ENCODE measurements around the gene GNL1. TPM values are rescaled to one million over a fixed set of nuclear protein-coding genes. Genes with fewer than 3 reads are reported as not detected.

Gene GNL1
- total RNA-seq, 3 donors from 2014 or later (not counting 1 experiment from before 2014, with no cell fraction given): 137 to 208 (median 187) TPM

- WGBS (ENCODE audit: insufficient coverage): under 1% methylated on average over 32 of the region's 33 CpGs
- TF ChIP-seq, protein P1, sequence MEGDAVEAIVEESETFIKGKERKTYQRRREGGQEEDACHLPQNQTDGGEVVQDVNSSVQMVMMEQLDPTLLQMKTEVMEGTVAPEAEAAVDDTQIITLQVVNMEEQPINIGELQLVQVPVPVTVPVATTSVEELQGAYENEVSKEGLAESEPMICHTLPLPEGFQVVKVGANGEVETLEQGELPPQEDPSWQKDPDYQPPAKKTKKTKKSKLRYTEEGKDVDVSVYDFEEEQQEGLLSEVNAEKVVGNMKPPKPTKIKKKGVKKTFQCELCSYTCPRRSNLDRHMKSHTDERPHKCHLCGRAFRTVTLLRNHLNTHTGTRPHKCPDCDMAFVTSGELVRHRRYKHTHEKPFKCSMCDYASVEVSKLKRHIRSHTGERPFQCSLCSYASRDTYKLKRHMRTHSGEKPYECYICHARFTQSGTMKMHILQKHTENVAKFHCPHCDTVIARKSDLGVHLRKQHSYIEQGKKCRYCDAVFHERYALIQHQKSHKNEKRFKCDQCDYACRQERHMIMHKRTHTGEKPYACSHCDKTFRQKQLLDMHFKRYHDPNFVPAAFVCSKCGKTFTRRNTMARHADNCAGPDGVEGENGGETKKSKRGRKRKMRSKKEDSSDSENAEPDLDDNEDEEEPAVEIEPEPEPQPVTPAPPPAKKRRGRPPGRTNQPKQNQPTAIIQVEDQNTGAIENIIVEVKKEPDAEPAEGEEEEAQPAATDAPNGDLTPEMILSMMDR (IDR thresholded peaks at IDR 0.05): no peak
- peak overlapping the region; percentile 93 to 96 for H3K27ac Mint-ChIP-seq
- peak; percentile 88 to 93 (median 88) for ATAC-seq
- no peaks in the 10 kb centered on the region for H3K27me3 Mint-ChIP-seq (ENCODE audit: low read depth in 2 of 2)
- Histone ChIP-seq H3K27me3 (ENCODE audit: control insufficient read depth, insufficient read depth, low read length) (no peaks in the 10 kb centered on the region), H3K36me3 (ENCODE audit: control insufficient read depth, insufficient read depth, low read length) (no peaks in the 10 kb centered on the region), H3K4me1 (ENCODE audit: control insufficient read depth, insufficient read depth, low read length) (peaks cover 46% of the 10 kb centered on the region), H3K9me3 (ENCODE audit: control insufficient read depth, insufficient read depth, low read length) (peaks cover 9% of the 10 kb centered on the region), H3K27ac (ENCODE audit: low read length) (peak overlapping the region; percentile 94), H3K4me3 (ENCODE audit: low read length) (peak overlapping the region; percentile 47)
- H3K4me3 Mint-ChIP-seq: peak overlapping the region; percentile 89
- no peaks in the 10 kb centered on the region for H3K9me3 Mint-ChIP-seq
- DNase-seq: peak; percentile 76 to 97
- H3K36me3 Mint-ChIP-seq: no peaks in the 10 kb centered on the region
- H3K4me1 Mint-ChIP-seq: peaks cover 37 to 38% of the 10 kb centered on the region in 2 donors
- intact Hi-C loops (cut with micrococcal nuclease): loop anchor here (1.0 to 2.0 kb wide), 2 partner anchors 17 to 27 kb away; partner anchors contain the start of gene HLA-E
These were observed 40.1 kb downstream of the GNL1 start for GRCh38 chr6:30515944-30516753.

GRCh38 chr6:30515106-30515505 lies 41.2 kb downstream of the GNL1 start:
- Mint-ChIP-seq H3K4me1 (peaks cover 45% of the 10 kb centered on the region in 2 donors), H3K27ac (peak overlapping the region; percentile 93 to 96), H3K27me3 (ENCODE audit: low read depth in 2 of 2) (no peaks in the 10 kb centered on the region), H3K9me3 (no peaks in the 10 kb centered on the region), H3K36me3 (no peaks in the 10 kb centered on the region), H3K4me3 (peak overlapping the region; percentile 89)
- Histone ChIP-seq H3K36me3 (ENCODE audit: control insufficient read depth, insufficient read depth, low read length) (no peaks in the 10 kb centered on the region), H3K4me3 (ENCODE audit: low read length) (peak overlapping the region; percentile 47), H3K4me1 (ENCODE audit: control insufficient read depth, insufficient read depth, low read length) (peaks cover 56% of the 10 kb centered on the region), H3K9me3 (ENCODE audit: control insufficient read depth, insufficient read depth, low read length) (peaks cover 9% of the 10 kb centered on the region), H3K27ac (ENCODE audit: low read length) (peak overlapping the region; percentile 94), H3K27me3 (ENCODE audit: control insufficient read depth, insufficient read depth, low read length) (no peaks in the 10 kb centered on the region)
- TF ChIP-seq, protein P1 (IDR thresholded peaks at IDR 0.05): no peak
- intact Hi-C loops (cut with micrococcal nuclease): no loop called here
- DNase-seq: no peak
- 61% methylated on average over 4 of the region's 4 CpGs for WGBS (ENCODE audit: insufficient coverage)
- no peak for ATAC-seq

DNA sequence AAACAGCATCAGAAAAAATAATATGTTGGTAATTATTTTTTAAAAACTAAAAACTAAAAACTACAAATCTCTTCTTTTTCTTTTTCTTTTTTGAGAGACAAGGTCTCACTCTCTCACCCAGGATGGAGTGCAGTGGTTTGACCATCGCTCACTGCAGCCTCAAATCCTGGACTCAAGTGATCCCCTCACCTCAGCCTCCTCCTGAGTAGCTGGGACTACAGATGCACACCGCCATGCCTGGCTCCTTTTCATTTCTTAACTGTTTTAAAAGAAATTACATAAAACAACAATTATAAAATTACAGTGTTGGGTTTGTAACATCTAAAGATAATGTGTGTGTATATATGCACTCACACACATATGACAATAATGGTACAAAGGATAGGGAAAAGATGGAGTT lies 42.8 kb downstream of the GNL1 start:
- H3K4me1 ChIP-seq (ENCODE audit: control insufficient read depth, insufficient read depth, low read length): peaks cover 64% of the 10 kb centered on the region
- intact Hi-C loops (cut with micrococcal nuclease): no loop called here
- no peak overlapping the region for H3K4me3 ChIP-seq (ENCODE audit: low read length)
- DNase-seq (no peak), ATAC-seq (no peak)
- no peaks in the 10 kb centered on the region for H3K36me3 ChIP-seq (ENCODE audit: control insufficient read depth, insufficient read depth, low read length)
- no peak overlapping the region for H3K4me3 Mint-ChIP-seq
- peaks cover 49 to 51% of the 10 kb centered on the region in 2 donors for H3K4me1 Mint-ChIP-seq
- H3K9me3 Mint-ChIP-seq: no peaks in the 10 kb centered on the region
- H3K9me3 ChIP-seq (ENCODE audit: control insufficient read depth, insufficient read depth, low read length): peaks cover 5% of the 10 kb centered on the region
- WGBS (ENCODE audit: insufficient coverage): 88% methylated on average over 1 of the region's 2 CpGs
- H3K36me3 Mint-ChIP-seq: no peaks in the 10 kb centered on the region
- H3K27ac ChIP-seq (ENCODE audit: low read length): no peak overlapping the region
- H3K27me3 ChIP-seq (ENCODE audit: control insufficient read depth, insufficient read depth, low read length): no peaks in the 10 kb centered on the region
- H3K27ac Mint-ChIP-seq: no peak overlapping the region
- no peaks in the 10 kb centered on the region for H3K27me3 Mint-ChIP-seq (ENCODE audit: low read depth in 2 of 2)
- TF ChIP-seq, protein P1 (IDR thresholded peaks at IDR 0.05): no peak

Measured in natural killer cell (primary cell).